ENCODE data around the gene SPINK14. TPM values are rescaled to one million over a fixed set of nuclear protein-coding genes. Genes with fewer than 3 reads are reported as not detected.

Gene SPINK14
- total RNA-seq, 1 experiment from 2014 or later, result not detected

DNA sequence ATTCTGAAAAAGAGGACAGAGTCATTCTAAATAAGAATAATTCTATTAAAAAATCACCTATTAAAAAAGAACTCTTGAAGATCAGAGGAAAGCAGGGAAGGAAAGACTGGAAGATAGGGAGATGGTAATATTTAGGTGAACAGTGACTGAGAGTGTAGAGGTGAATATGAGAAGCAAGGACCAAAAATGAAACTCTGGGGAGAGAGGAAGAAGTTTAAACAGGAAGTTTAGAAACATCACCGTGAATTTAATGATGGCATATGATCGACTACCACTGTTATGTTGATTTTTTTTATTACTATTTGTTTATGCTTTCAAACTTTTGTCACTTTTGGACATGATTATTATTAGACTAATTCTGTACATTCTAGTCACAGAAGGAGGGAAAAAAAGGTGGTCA is 32.8 kb downstream of the SPINK14 start:
- Histone ChIP-seq H4K91ac (ENCODE audit: insufficient read length, low read depth, low read length) (no peak overlapping the region), H2AFZ (ENCODE audit: low read length) (no peak overlapping the region), H2AK5ac (ENCODE audit: insufficient read length, low read length) (no peak overlapping the region), H3T11ph (ENCODE audit: low read length) (no peak overlapping the region), H4K5ac (ENCODE audit: insufficient read length, low read depth, low read length) (no peak overlapping the region), H3K18ac (ENCODE audit: insufficient read length, low read depth, low read length) (no peak overlapping the region), H3K79me2 (ENCODE audit: insufficient read depth, low read length) (no peaks in the 10 kb centered on the region), H3K4ac (ENCODE audit: low read depth, low read length) (no peak overlapping the region), H3K27ac (ENCODE audit: insufficient read length, low read depth, low read length) (no peak overlapping the region), H2BK5ac (ENCODE audit: insufficient read length, low read length) (no peak overlapping the region), H4K20me1 (ENCODE audit: control insufficient read depth, insufficient read depth, insufficient read length) (no peaks in the 10 kb centered on the region), H3K9me3 (ENCODE audit: control insufficient read depth, low read depth, low read length) (no peaks in the 10 kb centered on the region), H3K4me1 (ENCODE audit: insufficient read depth, low read length) (0 out of 2 replicates have a peak, but pooled peaks cover 2% of the 10 kb centered on the region), H2BK12ac (ENCODE audit: insufficient read length, low read depth, low read length) (no peak overlapping the region), H3K23ac (ENCODE audit: insufficient read length, low read depth, low read length) (no peak overlapping the region), H2BK15ac (ENCODE audit: low read depth, low read length) (no peak overlapping the region), H2BK120ac (ENCODE audit: low read depth, low read length, poor library complexity, severe bottlenecking) (no peak overlapping the region), H3K27me3 (ENCODE audit: insufficient read depth, low read length) (no peaks in the 10 kb centered on the region), H4K8ac (replicated peaks; ENCODE audit: insufficient read length, low read depth, low read length) (no peak overlapping the region), H3K79me1 (ENCODE audit: insufficient read depth, low read depth, low read length, poor library complexity, severe bottlenecking) (no peaks in the 10 kb centered on the region), H2BK20ac (ENCODE audit: low read depth, low read length, poor library complexity, severe bottlenecking) (no peak overlapping the region), H3K14ac (ENCODE audit: insufficient read depth, low read length) (no peak overlapping the region), H3K4me2 (ENCODE audit: insufficient read depth, insufficient read length, low read length) (no peak overlapping the region), H3K56ac (ENCODE audit: insufficient read length, low read depth, low read length) (no peak overlapping the region), H3K9ac (ENCODE audit: extremely low read depth, insufficient read length, low read length) (no peak overlapping the region), H3K23me2 (ENCODE audit: insufficient read length, low read depth, low read length, poor library complexity, severe bottlenecking) (no peaks in the 10 kb centered on the region)
- WGBS (ENCODE audit: extremely low coverage, insufficient read length, low lambda C conversion rate), result no CpG with 5 or more reads among the region's 2 CpGs
- Mint-ChIP-seq H3K36me3 (ENCODE audit: insufficient read depth in 1 of 3, low read depth in 3 of 3) (no peaks in the 10 kb centered on the region), H3K27ac (no peak overlapping the region), H3K4me1 (peaks cover under 1 to 10% of the 10 kb centered on the region in 2 experiments), H3K27me3 (ENCODE audit: low read depth) (no peaks in the 10 kb centered on the region), H3K4me3 (no peak overlapping the region), H3K9me3 (no peaks in the 10 kb centered on the region)
- TF ChIP-seq, protein P1, sequence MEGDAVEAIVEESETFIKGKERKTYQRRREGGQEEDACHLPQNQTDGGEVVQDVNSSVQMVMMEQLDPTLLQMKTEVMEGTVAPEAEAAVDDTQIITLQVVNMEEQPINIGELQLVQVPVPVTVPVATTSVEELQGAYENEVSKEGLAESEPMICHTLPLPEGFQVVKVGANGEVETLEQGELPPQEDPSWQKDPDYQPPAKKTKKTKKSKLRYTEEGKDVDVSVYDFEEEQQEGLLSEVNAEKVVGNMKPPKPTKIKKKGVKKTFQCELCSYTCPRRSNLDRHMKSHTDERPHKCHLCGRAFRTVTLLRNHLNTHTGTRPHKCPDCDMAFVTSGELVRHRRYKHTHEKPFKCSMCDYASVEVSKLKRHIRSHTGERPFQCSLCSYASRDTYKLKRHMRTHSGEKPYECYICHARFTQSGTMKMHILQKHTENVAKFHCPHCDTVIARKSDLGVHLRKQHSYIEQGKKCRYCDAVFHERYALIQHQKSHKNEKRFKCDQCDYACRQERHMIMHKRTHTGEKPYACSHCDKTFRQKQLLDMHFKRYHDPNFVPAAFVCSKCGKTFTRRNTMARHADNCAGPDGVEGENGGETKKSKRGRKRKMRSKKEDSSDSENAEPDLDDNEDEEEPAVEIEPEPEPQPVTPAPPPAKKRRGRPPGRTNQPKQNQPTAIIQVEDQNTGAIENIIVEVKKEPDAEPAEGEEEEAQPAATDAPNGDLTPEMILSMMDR (conservative IDR thresholded peaks at IDR 0.05), result no peak
- DNase-seq, result no peak

Measured in H9 (cell line).